K562 (cell line): ENCODE measurements around the gene ANTKMT. TPM values are rescaled to one million over a fixed set of nuclear protein-coding genes. Genes with fewer than 3 reads are reported as not detected.

Experiments
- ATAC-seq: fragments of 200-7000 bp; cut with Tn5 transposase; 3 replicates; pipeline ENCODE4 v1.9.1; 2020; ENCODE audit warnings: moderate library complexity
- BruUV-seq: library from RNA; stranded (reverse); fragments of 400-500 nt; replicated peaks from 2 replicates; lab custom pipeline; 2021; lab: Mats Ljungman, UMichigan
- CTCF ChIA-PET: fragments of 300-600 bp; formaldehyde crosslinking; extraction: SDS; loops from one replicate; lab custom pipeline; 2021; ENCODE audit warnings: low intra/inter-chr PET ratio; lab: Yijun Ruan, JAX
- POLR2A ChIA-PET: fragments of 300-600, 350-650 bp; sonication (Branson Sonifier 250); formaldehyde crosslinking; extraction: SDS; loops from one replicate; lab custom pipeline; 2021; ENCODE audit warnings: antibody characterized with exemption, inconsistent platforms; lab: Yijun Ruan, JAX
- DNase-seq, 4 experiments: peaks; one replicate each; pipeline versions ENCODE4 v3.0.0 to v3.0.0-alpha.2; 2011 to 2018; ENCODE audit warnings: low spot score in 3 of 4, mixed read lengths in 3 of 4; ENCODE audit errors: extremely low read depth in 1 of 4
- FAIRE-seq: peaks from 2 replicates; lab custom pipeline; 2011; peaks lifted over from hg19 to GRCh38; lab: Jason Lieb, UNC
- H2AFZ ChIP-seq: 2 replicates; pipeline ENCODE4 v1.6.0; 2011; ENCODE audit warnings: low read depth, low read length, control low read depth, inconsistent platforms
- H3K27ac ChIP-seq: fragments of 200-600 bp; 3 replicates; pipeline ENCODE4 v1.8.0; 2011; ENCODE audit warnings: low read depth, mild to moderate bottlenecking, control low read depth, inconsistent platforms, low read length, moderate library complexity, mixed read lengths; ENCODE audit errors: extremely low read depth
- H3K27me3 ChIP-seq, 2 experiments: fragments of 300-600 bp in 1 of 2; 2 replicates in 1 of 2; 3 replicates in 1 of 2; pipeline versions ENCODE4 v1.6.0 to v1.8.0; 2011; ENCODE audit warnings: inconsistent platforms in 2 of 2, low read length in 2 of 2, mild to moderate bottlenecking in 1 of 2, mixed read lengths in 1 of 2, moderate library complexity in 1 of 2; ENCODE audit not compliant: control insufficient read depth in 2 of 2, insufficient read depth in 2 of 2
- H3K36me3 ChIP-seq: fragments of 300-600 bp; 3 replicates; pipeline ENCODE4 v1.8.0; 2011; ENCODE audit warnings: mild to moderate bottlenecking, low read length, inconsistent platforms; ENCODE audit not compliant: control insufficient read depth, insufficient read depth
- H3K4me1 ChIP-seq, 2 experiments: fragments of 200-600 bp in 1 of 2; replicated peaks in 1 of 2; 2 replicates in 1 of 2; 3 replicates in 1 of 2; pipeline versions ENCODE4 v1.5.1 to v1.8.0; 2011; ENCODE audit warnings: inconsistent platforms in 2 of 2, low read length in 2 of 2, mild to moderate bottlenecking in 1 of 2, mixed read lengths in 1 of 2, moderate library complexity in 1 of 2; ENCODE audit not compliant: control insufficient read depth in 2 of 2, insufficient read depth in 2 of 2
- H3K4me2 ChIP-seq: 2 replicates; pipeline ENCODE4 v1.6.1; 2011; ENCODE audit warnings: low read length, control low read depth, inconsistent platforms, mixed read lengths; ENCODE audit not compliant: insufficient read depth
- H3K4me3 ChIP-seq: fragments of 200-600 bp; sonication (generic), shearing (Covaris generic); 2 replicates; pipeline ENCODE4 v1.5.1; 2016; ENCODE audit warnings: control low read depth, inconsistent platforms
- H3K79me2 ChIP-seq: fragments of 200-600 bp; 3 replicates; pipeline ENCODE4 v1.8.0; 2011; ENCODE audit warnings: low read length, inconsistent platforms; ENCODE audit not compliant: control insufficient read depth, insufficient read depth
- H3K9ac ChIP-seq, 2 experiments: 2 replicates each; pipeline versions ENCODE4 v1.6.0 to v1.6.1; 2011; ENCODE audit warnings: low read depth in 2 of 2, low read length in 2 of 2, control low read depth in 1 of 2, inconsistent platforms in 1 of 2, mild to moderate bottlenecking in 1 of 2, mixed read lengths in 1 of 2; ENCODE audit not compliant: insufficient read depth in 1 of 2
- H3K9me1 ChIP-seq: one replicate; pipeline ENCODE4 v1.6.0; 2011; ENCODE audit warnings: inconsistent platforms, mild to moderate bottlenecking, low read length, moderate library complexity; ENCODE audit not compliant: control insufficient read depth, insufficient read depth
- H3K9me3 ChIP-seq: replicated peaks from 2 replicates; pipeline ENCODE4 v1.5.1; 2011; ENCODE audit warnings: low read depth, low read length, inconsistent platforms; ENCODE audit not compliant: control insufficient read depth, insufficient read depth
- H4K20me1 ChIP-seq: replicated peaks from 2 replicates; pipeline ENCODE4 v1.6.1; 2011; ENCODE audit warnings: low read length, inconsistent platforms, mixed read lengths; ENCODE audit not compliant: control insufficient read depth, insufficient read depth
- PATZ1 ChIP-seq: fragments of 250-450 bp; sonication (Bioruptor Pico); IDR thresholded peaks from 2 replicates; pipeline ENCODE4 v1.5.0; 2020; ENCODE audit warnings: mild to moderate bottlenecking, borderline replicate concordance
- ZMIZ1 ChIP-seq, 2 experiments: fragments of 150-350 bp in 1 of 2; IDR thresholded peaks; 2 replicates each; pipeline ENCODE4 v1.6.1; 2012 to 2016; ENCODE audit warnings: low read depth in 2 of 2, low read length in 2 of 2, mild to moderate bottlenecking in 1 of 2, moderate library complexity in 1 of 2
- ZNF12 ChIP-seq: sonication (generic); formaldehyde crosslinking; IDR thresholded peaks from 2 replicates; pipeline ENCODE4 v1.4.0; 2020; ENCODE audit warnings: mild to moderate bottlenecking, missing genetic modification reagents
- ZNF121 ChIP-seq: sonication (generic); formaldehyde crosslinking; conservative IDR thresholded peaks from 2 replicates; pipeline ENCODE4 v1.8.0; 2022; ENCODE audit warnings: missing genetic modification reagents
- WGBS: fragments of 100-300 bp; shearing (Covaris generic); methylation state at CpG from one replicate; pipeline ENCODE4 v1.1.6; 2016; ENCODE audit warnings: low coverage, mixed read lengths; ENCODE audit not compliant: insufficient coverage; ENCODE audit errors: missing lambda C conversion rate; 5-methylcytosine and 5-hydroxymethylcytosine counted together
- in situ Hi-C: fragments of 300-500 bp; cut with MboI; formaldehyde crosslinking; loops from 4 replicates; pipeline ENCODE4 v1.15.0; 2018; ENCODE audit warnings: inconsistent platforms, mixed read lengths
- intact Hi-C: fragments of 100-400 bp; cut with micrococcal nuclease; formaldehyde crosslinking; loops from 2 replicates; pipeline ENCODE4 v1.14.2; 2022
- polyA plus RNA-seq, 8 experiments: library from polyadenylated mRNA; depleted of rRNA in 4 of 8; stranded (reverse) in 5 of 8; unstranded in 3 of 8; fragments of >200 nt; fragmentation: Nextera tagmentation in 2 of 8; fragmentation: Illumina TruSeq in 1 of 8; extraction: Ambion mirVana in 2 of 8; extraction: Trizol in 1 of 8; gene quantifications; 2 replicates each; pipeline versions ENCODE4 v1.2.1 to v1.2.3, GENCODE V29; 2011 to 2014; ENCODE audit warnings: inconsistent platforms in 1 of 8, missing spikeins in 1 of 8
- total RNA-seq, 7 experiments: library from RNA; depleted of rRNA in 6 of 7; stranded (reverse); fragments of >200 nt in 6 of 7; fragmentation: Illumina TruSeq in 2 of 7; extraction: Trizol in 2 of 7; gene quantifications; 2 replicates each; pipeline versions ENCODE4 v1.2.1 to v1.2.3, GENCODE V29; 2011 to 2021; ENCODE audit warnings: low replicate concordance in 1 of 7

Gene ANTKMT
- total and polyA plus RNA-seq, 9 of the 15 experiments (the other 6 are each of a cell fraction or from before 2014, with no cell fraction given): 0.58 to 217 (median 19.1) TPM

- no peak for TF ChIP-seq ZMIZ1 (IDR thresholded peaks at IDR 0.05; ENCODE audit: low read depth in 2 of 2, low read length in 2 of 2)
These were observed 25.7 kb downstream of the ANTKMT start (continued) for GRCh38 chr16:746637-747036.

- intact Hi-C loops: no loop called here
- POLR2A ChIA-PET: interaction anchor here (0.6 kb wide), 1 partner anchor 94 kb away, joined by 3 read pairs; no protein-coding TSS in a partner anchor
- DNase-seq (no peak), ATAC-seq (no peak), FAIRE-seq (no peak)
- Histone ChIP-seq H3K27me3 (no peaks in the 10 kb centered on the region), H3K9ac (no peak overlapping the region), H3K79me2 (no peaks in the 10 kb centered on the region), H4K20me1 (no peaks in the 10 kb centered on the region), H3K36me3 (no peaks in the 10 kb centered on the region), H3K4me1 (peaks cover 0 to 39% of the 10 kb centered on the region in 2 experiments; a peak in 3 of 5 replicates), H3K27ac (no peak overlapping the region), H2AFZ (no peak overlapping the region), H3K9me1 (no peaks in the 10 kb centered on the region), H3K9me3 (no peaks in the 10 kb centered on the region), H3K4me3 (no peak overlapping the region), H3K4me2 (no peak overlapping the region)
- CTCF ChIA-PET: no interaction called here
- BruUV-seq: no TSS peak
- in situ Hi-C loops: no loop called here
- 56% methylated on average over 37 of the region's 39 CpGs for WGBS
- no peak for TF ChIP-seq ZNF12 (CRISPR knock-in tag)
- TF ChIP-seq PATZ1 (CRISPR knock-in tag): no peak
- peak; percentile 47; the same call in 1 of the 2 replicates for TF ChIP-seq ZNF121
These were observed 27.2 kb downstream of the ANTKMT start for GRCh38 chr16:747978-748746.
